Measurements from ENCODE around the gene RASIP1.
"Not testable (repeated sequence)": the region's sequence is repeated elsewhere in the genome, so short reads cannot be mapped to it uniquely, and the experiment has no call there.

The RASIP1 gene

GRCh38 chr19:48728911-48729664, 11.3 kb downstream of the RASIP1 start:
- no peak for DNase-seq

DNA sequence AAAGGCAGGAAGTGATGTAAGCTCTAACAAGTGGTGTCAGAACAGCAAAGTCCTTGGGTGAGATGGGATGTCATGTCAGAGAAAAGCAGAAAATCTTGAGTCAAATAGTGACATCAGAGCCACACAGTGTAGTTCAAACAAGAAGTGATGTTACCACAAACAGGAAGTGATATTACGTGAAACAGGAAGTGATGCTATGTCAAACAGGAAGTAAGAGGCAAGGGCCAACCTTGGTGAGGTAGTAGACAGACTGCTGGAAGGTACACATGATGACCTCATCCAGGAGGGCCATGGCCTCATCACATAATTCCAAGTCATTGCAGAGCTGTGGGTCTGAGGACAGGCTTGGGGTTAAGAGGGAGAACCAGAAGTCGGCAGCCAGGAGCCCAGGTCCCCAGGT, 13.9 kb downstream of the RASIP1 start:
- DNase-seq: no peak

DNA sequence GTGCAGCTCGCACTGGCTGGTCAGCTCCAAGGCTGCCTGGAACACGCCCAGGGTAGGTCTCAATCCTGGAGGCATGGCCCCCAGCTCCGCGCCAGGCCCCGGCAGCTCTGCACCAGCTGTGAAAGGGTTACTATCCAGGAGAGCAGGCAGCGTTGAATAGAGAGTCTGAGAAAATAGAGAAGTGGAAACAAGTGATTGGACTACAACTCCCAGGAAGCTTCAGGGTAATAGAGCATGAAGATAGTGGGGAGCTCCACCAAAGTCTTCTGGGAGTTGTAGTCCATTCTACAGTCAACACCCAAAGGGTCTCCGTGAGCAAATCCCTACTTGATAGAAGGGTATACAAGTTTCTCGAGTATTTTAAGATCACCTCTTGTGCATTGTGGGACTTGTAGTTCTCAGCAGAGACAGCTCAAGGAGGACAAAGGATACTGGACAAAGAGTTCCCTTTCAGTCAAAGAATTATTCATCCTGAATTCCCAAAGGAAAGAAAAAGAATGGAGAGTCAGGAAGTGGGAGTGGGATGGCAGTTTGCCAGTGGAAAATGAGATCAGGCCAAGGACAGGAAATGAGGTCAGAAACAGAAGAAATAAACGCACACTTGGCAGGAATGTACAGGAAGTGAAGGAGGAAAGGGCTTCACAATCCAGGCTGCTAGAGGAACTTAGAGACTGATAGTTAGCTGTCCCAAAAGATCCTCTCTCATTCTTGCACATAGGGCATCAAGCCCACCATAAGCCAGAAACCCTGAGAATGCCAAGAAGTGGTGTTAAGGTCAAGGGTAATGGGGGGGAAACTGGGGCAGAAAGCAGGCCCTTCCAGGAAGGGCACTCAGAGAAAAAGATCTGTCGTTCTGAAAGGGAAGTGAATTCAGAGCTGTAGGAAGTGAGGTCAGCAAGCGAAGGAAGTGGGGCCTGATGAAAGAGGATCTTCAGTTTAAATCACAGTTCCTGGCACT, 15.3 kb downstream of the RASIP1 start:
- peak; percentile 90 for DNase-seq

- DNase-seq: no peak
These were observed 18.2 kb downstream of the RASIP1 start for GRCh38 chr19:48722196-48722708.

- DNase-seq: peak; percentile 99
These were observed 19.7 kb downstream of the RASIP1 start for GRCh38 chr19:48720613-48721296.

DNA sequence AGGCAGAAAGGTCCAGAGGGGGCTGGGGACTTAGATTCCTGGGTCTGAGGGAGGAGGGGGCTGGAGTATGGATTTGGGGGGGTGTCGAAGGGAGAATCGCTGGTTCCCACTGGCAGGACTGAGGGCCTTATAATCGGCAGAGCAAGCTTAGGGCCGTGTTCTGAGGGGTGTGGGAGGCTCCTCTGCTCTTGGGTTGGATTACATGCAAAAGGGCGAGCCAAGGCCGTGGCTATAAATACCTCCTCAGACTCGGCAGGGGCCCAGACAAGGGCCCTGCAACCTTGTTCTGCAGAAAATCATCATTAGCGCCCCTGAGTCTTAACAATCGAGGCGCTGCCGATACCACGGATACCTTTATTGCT, 20.2 kb downstream of the RASIP1 start:
- no peak for DNase-seq

DNA sequence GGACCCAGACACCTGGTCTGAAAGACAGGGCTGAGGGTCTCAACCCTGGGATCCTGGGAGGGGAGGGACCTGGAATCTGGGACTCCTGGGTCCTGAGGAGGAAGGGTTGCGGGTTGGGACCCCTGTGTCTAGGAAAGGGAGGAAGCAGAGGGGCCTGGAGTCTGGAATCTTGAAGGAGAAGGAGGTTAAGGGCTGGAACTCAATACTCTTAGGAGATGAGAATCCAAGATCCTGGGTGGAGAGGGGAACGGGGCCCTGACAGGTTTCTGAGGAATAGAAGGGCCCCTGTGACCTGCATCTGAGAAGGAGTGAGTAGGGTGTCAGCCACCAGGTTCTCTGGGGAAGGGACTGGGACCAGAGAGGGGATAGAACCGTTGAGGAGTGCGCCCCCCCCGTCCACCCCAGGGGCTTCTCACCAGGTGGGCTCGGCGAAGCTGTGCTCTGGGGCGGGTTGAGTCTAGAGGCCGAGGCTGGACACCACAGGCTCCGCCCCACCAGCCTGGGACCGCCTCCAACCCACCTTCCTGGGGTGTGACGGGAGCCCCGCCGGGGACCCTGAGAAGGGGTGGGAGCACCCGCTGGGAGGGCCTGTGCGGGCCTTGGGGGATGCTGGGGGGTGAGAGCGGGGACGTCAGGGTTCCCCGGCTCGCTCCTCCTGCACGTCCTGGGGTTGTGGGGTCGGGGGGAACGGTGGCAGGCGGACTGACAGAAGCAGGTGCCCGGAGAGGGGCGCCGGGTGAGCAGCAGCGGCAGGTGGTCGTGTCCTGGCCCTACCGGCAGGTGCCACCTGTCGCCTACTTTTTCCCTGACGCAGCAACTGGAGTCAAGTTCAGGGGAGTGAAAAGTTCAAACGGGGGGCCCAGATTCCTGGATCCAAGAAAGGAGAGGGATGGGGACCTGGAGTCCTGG, 20.9 kb downstream of the RASIP1 start, which contains the start of gene MAMSTR:
Gene MAMSTR, minus strand, starts transcription at position 463 of the 909 bp plus-strand sequence. CDS start 694 bp downstream, outside the sequence.
- peak; percentile 83 for DNase-seq

GRCh38 chr19:48718711-48719231, 21.6 kb downstream of the RASIP1 start:
- DNase-seq: peak; percentile 53

- not testable (repeated sequence) for DNase-seq
These were observed 22.3 kb downstream of the RASIP1 start for GRCh38 chr19:48718106-48718505.

- peak; percentile 96 for DNase-seq
These were observed 23.7 kb downstream of the RASIP1 start for GRCh38 chr19:48716562-48717291.

DNA sequence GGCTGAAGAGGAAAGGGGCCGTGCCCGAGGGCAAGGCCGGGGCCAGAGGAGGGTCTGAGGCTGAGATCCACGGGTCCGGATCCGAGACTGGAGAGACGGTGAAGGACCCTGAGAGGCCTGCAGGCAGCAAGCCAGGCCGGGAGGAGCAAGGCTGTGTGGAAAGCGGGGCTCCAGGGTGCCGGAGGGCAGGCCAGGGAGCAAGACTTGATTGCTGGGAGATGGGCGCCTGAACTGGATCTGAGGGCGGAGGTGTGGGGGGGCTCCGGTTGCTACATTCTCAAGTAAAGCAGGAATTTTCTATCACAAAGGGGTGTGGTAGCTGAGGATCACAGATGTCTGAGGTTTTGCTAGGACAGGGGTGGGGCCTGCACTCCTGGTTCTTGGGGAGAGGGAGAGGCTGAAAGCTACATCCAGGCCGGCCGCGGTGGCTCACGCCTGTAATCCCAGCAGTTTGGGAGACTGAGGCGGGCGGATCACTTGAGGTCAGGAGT, 24.7 kb downstream of the RASIP1 start:
- DNase-seq: peak; percentile 62

- no peak for DNase-seq
These were observed 25.4 kb downstream of the RASIP1 start for GRCh38 chr19:48714759-48715675.

- peak; percentile 100 for DNase-seq
These were observed 26.3 kb downstream of the RASIP1 start for GRCh38 chr19:48713864-48714755.

DNA sequence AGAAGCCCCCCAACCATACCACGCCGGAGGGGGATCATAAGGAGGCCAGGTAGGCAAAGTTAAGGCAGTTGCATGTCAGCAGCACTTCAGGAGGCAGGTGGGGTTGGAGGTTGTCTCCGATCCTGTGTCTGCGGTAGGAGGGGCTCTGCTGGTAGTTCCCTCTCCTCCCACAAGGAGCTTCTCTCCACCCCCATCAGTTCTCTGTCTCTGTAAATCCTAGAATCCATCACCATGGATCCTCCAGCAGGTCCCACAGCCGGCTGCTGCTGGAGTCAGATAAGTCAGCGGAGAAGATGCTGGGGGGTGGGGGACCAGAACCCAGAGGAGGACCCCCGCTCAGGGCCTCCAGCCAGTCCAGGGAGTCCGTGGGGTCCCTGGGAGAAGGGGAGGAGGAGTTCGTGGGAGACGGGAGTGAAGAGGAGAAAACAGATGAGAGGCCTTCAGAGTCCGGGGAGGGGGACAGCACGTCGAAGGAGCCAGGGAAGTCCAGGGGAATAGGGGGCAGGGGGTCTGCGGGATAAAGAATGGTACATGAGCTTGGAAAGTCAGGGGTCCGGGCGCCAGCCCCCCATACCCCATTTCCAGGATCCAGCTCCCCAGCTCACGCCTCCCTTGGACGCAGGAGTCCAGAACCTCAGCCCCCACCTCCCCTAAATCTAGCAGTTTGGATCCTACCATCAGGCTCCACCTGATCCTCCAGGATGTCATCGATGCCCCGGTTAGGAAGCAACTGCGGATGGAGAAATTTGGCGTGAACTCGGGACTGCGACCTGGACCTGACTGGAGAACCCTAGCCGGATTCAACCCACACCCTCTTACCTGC, 27.2 kb downstream of the RASIP1 start:
- DNase-seq: no peak

- no peak for DNase-seq
These were observed 29.2 kb downstream of the RASIP1 start for GRCh38 chr19:48711106-48711662.

DNA sequence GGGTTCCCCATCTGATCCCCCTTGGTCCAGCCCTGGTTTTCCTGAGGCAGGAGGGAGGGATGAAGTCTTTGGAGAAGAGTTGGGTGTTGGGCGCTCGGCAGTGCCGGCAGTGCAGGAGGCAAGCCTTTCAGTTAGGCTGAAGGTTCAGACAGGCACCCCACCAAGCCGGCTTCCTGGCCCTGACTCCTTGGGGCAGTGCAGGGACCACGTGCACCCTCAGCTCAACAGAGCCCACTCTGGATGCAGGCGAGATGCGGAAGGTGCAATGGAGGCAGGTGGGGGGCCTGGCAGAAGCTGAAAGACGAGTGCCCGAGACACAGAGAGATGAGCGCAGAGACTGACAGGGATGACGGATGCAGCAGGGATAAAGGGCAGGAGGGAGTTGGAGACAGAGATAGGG, 31.9 kb downstream of the RASIP1 start:
- DNase-seq: no peak

GRCh38 chr19:48705431-48705830, 35.0 kb downstream of the RASIP1 start:
- DNase-seq: no peak
